Spleen (tissue), 7 donors: ENCODE results near the gene LRIG1.

Experiments
- POLR2A ChIP-seq, 3 donors: fragments of 450-650 bp; IDR thresholded peaks; one replicate each; pipeline ENCODE4 v1.5.1; 2017; ENCODE audit warnings: antibody characterized with exemption in 3 of 3, mild to moderate bottlenecking in 1 of 3
- POLR2AphosphoS5 ChIP-seq, 3 donors: sonication (generic); formaldehyde crosslinking; IDR thresholded peaks; one replicate each; pipeline ENCODE4 v1.5.1; 2017; ENCODE audit warnings: antibody characterized with exemption in 3 of 3
- TF ChIP-seq, protein P1 (sequence below), 11 experiments: fragments of 200-600 bp in 7 of 11; fragments of 450-650 bp in 4 of 11; sonication (generic) in 4 of 11; IDR thresholded peaks in 8 of 11; conservative IDR thresholded peaks in 3 of 11; 1 replicate in 7 of 11; 2 replicates in 4 of 11; pipeline versions ENCODE4 v1.4.0 to v1.8.0; 2016 to 2021; ENCODE audit warnings: antibody characterized with exemption in 11 of 11, inconsistent platforms in 4 of 11, mild to moderate bottlenecking in 1 of 11
- donor health status: DM: no; HTN: no; CAD: no; lungs with moderate emphysema.
- donor health status: DM: no; HTN: no; CAD: no.
- donor health status: DM: no; HTN: no; CAD: no.

DNA sequence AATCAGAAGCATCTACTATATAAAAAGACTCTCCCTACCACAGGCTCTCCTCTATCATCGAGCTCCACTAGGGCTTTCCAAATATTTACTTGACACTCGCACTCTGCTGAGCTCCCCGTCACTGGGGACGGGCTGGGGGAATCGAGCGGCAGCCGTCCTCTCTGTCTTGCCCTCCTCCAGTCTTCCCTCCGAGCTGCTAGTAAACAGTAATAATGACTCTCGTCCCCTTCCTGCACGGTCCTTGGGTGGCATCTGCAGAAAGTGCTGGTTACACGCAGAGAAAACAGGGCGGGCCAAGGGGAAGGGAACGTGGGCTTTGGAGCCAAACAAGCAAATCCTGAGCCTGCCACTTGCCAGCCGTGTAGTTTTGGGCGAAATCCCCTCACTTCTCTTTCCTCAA, 96.6 kb downstream of the LRIG1 start:
- TF ChIP-seq, protein P1, sequence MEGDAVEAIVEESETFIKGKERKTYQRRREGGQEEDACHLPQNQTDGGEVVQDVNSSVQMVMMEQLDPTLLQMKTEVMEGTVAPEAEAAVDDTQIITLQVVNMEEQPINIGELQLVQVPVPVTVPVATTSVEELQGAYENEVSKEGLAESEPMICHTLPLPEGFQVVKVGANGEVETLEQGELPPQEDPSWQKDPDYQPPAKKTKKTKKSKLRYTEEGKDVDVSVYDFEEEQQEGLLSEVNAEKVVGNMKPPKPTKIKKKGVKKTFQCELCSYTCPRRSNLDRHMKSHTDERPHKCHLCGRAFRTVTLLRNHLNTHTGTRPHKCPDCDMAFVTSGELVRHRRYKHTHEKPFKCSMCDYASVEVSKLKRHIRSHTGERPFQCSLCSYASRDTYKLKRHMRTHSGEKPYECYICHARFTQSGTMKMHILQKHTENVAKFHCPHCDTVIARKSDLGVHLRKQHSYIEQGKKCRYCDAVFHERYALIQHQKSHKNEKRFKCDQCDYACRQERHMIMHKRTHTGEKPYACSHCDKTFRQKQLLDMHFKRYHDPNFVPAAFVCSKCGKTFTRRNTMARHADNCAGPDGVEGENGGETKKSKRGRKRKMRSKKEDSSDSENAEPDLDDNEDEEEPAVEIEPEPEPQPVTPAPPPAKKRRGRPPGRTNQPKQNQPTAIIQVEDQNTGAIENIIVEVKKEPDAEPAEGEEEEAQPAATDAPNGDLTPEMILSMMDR (IDR thresholded peaks at IDR 0.05 in 8 of 11, conservative IDR thresholded peaks at IDR 0.05 in 3 of 11), result no peak
- TF ChIP-seq POLR2AphosphoS5 (IDR thresholded peaks at IDR 0.05) (no peak), POLR2A (IDR thresholded peaks at IDR 0.05) (no peak)
